Measurements from ENCODE around the gene ABHD13. TPM values are rescaled to one million over a fixed set of nuclear protein-coding genes. Genes with fewer than 3 reads are reported as not detected.
"Not testable (repeated sequence)": the region's sequence is repeated elsewhere in the genome, so short reads cannot be mapped to it uniquely, and the experiment has no call there.

Gene ABHD13
- total RNA-seq, 1 experiment from 2014 or later, result 6.2 TPM

GRCh38 chr13:108213946-108214345 is 4.2 kb upstream of the ABHD13 start:
- intact Hi-C loops (cut with micrococcal nuclease), result no loop called here
- Mint-ChIP-seq H3K4me3 (ENCODE audit: unreplicated experiment) (peak overlapping the region; percentile 65), H3K4me1 (ENCODE audit: insufficient read depth, unreplicated experiment) (peaks cover 8% of the 10 kb centered on the region), H3K9me3 (ENCODE audit: unreplicated experiment) (no peaks in the 10 kb centered on the region), H3K27me3 (ENCODE audit: insufficient read depth, unreplicated experiment) (no peaks in the 10 kb centered on the region), H3K27ac (ENCODE audit: low read depth, unreplicated experiment) (peak overlapping the region; percentile 66), H3K36me3 (ENCODE audit: insufficient read depth, unreplicated experiment) (peaks cover 16% of the 10 kb centered on the region)
- ChIA-PET CTCF (no interaction called here), POLR2A (interaction anchor here (0.6 to 1.2 kb wide), 3 partner anchors 13 to 759 kb away, joined by 3 to 4 read pairs (median 4); no protein-coding TSS in a partner anchor)
- no TSS peak for BruUV-seq (replicated peaks)
- DNase-seq (ENCODE audit: unreplicated experiment), result peak; percentile 11
- TF ChIP-seq CTCF (IDR thresholded peaks at IDR 0.05; ENCODE audit: unreplicated experiment), result no peak

GRCh38 chr13:108214441-108215271 is 3.5 kb upstream of the ABHD13 start:
- ChIA-PET CTCF (no interaction called here), POLR2A (no interaction called here)
- no TSS peak for BruUV-seq (replicated peaks)
- Mint-ChIP-seq H3K4me1 (ENCODE audit: insufficient read depth, unreplicated experiment) (peaks cover 12% of the 10 kb centered on the region), H3K27me3 (ENCODE audit: insufficient read depth, unreplicated experiment) (no peaks in the 10 kb centered on the region), H3K27ac (ENCODE audit: low read depth, unreplicated experiment) (peak overlapping the region; percentile 66), H3K9me3 (ENCODE audit: unreplicated experiment) (no peaks in the 10 kb centered on the region), H3K4me3 (ENCODE audit: unreplicated experiment) (peak overlapping the region; percentile 65), H3K36me3 (ENCODE audit: insufficient read depth, unreplicated experiment) (peaks cover 12% of the 10 kb centered on the region)
- intact Hi-C loops (cut with micrococcal nuclease), result no loop called here
- no peak for TF ChIP-seq CTCF (IDR thresholded peaks at IDR 0.05; ENCODE audit: unreplicated experiment)
- peak; percentile 20 for DNase-seq (ENCODE audit: unreplicated experiment)

GRCh38 chr13:108215436-108215835 is 2.8 kb upstream of the ABHD13 start, which contains the start of gene LIG4:
Gene LIG4, minus strand, starts transcription at chr13:108215536. Its CDS starts 4,268 bp downstream, at chr13:108211268.
- H3K9me3 Mint-ChIP-seq (ENCODE audit: unreplicated experiment), result no peaks in the 10 kb centered on the region
- CTCF ChIA-PET, result interaction anchor here (0.6 to 1.1 kb wide), 3 partner anchors 21 to 957 kb away, joined by 3 to 6 read pairs (median 3); no protein-coding TSS in a partner anchor
- intact Hi-C loops (cut with micrococcal nuclease), result no loop called here

GRCh38 chr13:108217307-108218043 is 717 bp upstream of the ABHD13 start:
- H3K9me3 Mint-ChIP-seq (ENCODE audit: unreplicated experiment); DNase-seq (ENCODE audit: unreplicated experiment); H3K27me3 Mint-ChIP-seq (ENCODE audit: insufficient read depth, unreplicated experiment); intact Hi-C loops (cut with micrococcal nuclease); H3K36me3 Mint-ChIP-seq (ENCODE audit: insufficient read depth, unreplicated experiment): not testable (repeated sequence)
- ChIA-PET CTCF (interaction anchor here (0.6 to 2.4 kb wide), 4 partner anchors 10 to 61 kb away, joined by 3 to 5 read pairs (median 4); no protein-coding TSS in a partner anchor), POLR2A (interaction anchor here (0.6 to 1.5 kb wide), 5 partner anchors 8 to 170 kb away, joined by 3 to 5 read pairs (median 4); partner anchors contain the start of gene TNFSF13B)
- Mint-ChIP-seq H3K4me3 (ENCODE audit: unreplicated experiment) (peak overlapping the region; percentile 97), H3K27ac (ENCODE audit: low read depth, unreplicated experiment) (peak overlapping the region; percentile 99), H3K4me1 (ENCODE audit: insufficient read depth, unreplicated experiment) (peaks cover 21% of the 10 kb centered on the region)
- BruUV-seq (replicated peaks), result TSS peak; percentile 77

More at GRCh38 chr13:108215436-108215835, 2.8 kb upstream of the ABHD13 start, which contains the start of gene LIG4:
- TF ChIP-seq CTCF (IDR thresholded peaks at IDR 0.05; ENCODE audit: unreplicated experiment), result no peak
- Mint-ChIP-seq H3K27ac (ENCODE audit: low read depth, unreplicated experiment) (peak within 1 kb of the TSS; percentile 99), H3K36me3 (ENCODE audit: insufficient read depth, unreplicated experiment) (peaks cover 6% of the 10 kb centered on the region), H3K27me3 (ENCODE audit: insufficient read depth, unreplicated experiment) (no peaks in the 10 kb centered on the region), H3K4me3 (ENCODE audit: unreplicated experiment) (peak within 1 kb of the TSS; percentile 65), H3K4me1 (ENCODE audit: insufficient read depth, unreplicated experiment) (peaks cover 20% of the 10 kb centered on the region)
- no TSS peak for BruUV-seq (replicated peaks)
- POLR2A ChIA-PET, result no interaction called here
- DNase-seq (ENCODE audit: unreplicated experiment), result peak; percentile 77
